Kidney capillary endothelial cell (primary cell): Measurements from ENCODE around the gene TAF3.

Experiments used
- DNase-seq: peaks from one replicate; pipeline ENCODE4 v3.0.0-alpha.2; 2018; ENCODE audit warnings: low spot score

TAF3 gene

DNA sequence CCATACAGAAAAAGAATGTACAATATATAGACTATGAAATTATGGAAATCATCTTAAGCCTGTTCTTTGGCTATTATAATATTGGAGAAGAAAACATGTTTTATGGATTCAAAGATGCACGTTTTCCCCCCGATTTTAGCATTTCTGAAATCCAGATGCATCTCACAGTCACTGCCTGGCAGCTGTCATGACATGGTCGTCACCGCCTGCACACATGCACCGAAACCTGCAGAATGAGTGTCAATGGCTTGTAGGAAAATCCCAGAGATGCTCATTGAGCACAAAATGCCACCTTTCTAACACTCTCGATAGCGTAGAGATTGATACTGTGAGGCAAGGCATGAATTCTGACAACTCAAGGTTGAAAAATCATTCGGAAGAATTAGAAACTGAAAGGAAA is 115.5 kb downstream of the TAF3 start:
- DNase-seq: no peak

DNA sequence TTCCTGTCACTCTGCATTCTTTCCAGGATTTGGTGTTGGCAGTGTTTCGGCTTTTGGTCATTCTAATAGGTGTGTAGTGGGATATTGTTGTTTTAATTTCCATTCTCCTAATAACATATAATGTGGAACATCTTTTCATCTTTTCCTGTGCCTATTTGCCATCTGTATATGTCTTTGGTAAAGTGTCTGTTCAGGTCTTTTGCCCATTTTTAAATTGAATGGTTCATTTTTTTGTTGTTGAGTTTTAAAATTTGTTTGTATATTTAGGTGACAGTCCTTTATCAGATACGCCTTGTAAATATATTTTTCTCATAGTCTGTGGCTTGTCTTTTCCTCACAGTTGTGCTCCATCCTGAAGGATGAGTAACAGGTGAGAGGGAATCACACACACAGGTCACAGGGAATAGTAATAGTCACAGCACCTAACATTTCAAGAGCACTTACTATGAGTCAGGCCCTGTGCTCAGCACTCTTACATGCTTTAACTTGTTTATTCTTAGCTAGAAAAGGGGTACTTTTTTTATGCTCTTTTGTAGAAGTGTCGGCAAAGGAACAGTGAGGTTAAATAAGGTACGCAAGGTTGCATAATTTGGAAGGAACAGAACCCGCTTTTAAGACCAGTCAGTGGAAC is 119.1 kb downstream of the TAF3 start:
- DNase-seq: no peak

DNA sequence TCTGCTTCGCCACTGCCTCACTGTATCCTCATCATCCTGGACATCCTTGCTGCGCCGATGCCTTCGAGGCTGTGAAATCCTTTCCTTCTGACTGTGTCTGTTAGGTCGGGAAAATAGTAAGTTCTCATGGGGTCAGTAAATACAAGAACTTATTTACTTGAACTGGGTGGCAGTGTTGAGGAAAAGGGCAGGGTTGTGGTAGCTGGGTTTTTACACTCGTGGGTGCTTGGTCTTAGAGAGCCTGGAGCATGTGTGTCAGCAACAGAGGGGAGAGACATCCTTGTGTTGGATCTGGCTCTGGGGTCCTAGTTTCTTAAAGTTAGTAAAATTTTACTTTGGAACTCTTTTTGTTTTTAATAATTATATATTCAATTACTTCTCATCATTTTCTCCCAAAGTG is 123.3 kb downstream of the TAF3 start:
- DNase-seq: no peak

DNA sequence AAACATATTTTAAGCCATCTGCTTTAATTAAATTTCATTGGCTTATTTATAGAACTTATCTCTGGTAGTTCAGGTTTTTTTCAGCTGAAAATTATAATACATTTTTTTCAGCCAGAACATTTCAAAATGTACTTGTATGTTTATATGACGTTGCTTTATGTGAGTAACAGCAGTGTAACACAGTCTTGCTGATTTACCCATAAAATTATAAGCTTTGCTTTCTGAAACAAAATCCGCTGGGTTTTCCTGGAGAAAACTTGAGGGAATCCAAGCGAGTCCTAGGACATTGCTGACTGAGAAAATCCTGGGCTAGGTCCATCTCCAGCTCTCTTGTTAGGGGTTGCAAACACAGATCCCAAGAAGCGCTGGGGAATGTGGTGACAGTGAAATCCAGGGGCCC is 124.0 kb downstream of the TAF3 start:
- no peak for DNase-seq

DNA sequence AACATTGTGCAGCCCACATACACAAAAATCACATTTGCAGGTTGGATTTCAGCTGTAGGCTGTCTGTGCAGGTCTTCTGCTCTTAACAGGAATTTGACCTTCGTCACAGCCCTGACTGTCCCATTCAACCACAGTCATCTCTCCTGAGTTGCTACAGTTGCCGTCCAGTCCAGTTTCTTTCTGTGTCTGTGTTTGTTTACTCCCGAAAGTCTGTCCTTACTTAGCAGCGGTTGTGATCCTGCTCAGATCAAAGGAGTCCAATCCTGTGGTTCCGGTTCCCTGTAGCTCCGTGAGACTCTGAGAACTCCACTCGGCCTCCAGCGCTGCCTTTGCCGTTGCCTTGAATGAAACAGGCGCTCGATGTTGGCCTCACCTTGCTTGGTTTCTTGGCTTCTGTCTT is 124.6 kb downstream of the TAF3 start:
- DNase-seq: no peak

DNA sequence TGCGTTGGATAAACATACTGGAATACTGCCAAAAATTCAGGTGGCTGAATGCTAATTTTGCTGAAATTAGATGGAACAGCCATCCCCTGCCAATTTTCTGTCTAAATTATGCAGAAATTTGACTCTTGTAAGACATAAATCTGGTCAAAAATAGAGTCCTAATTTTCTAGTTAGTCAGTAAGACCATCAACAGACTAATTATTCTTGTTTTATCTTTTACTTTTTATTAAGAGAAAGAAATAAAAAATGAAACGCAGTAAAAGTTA is 125.8 kb downstream of the TAF3 start:
- DNase-seq: no peak

DNA sequence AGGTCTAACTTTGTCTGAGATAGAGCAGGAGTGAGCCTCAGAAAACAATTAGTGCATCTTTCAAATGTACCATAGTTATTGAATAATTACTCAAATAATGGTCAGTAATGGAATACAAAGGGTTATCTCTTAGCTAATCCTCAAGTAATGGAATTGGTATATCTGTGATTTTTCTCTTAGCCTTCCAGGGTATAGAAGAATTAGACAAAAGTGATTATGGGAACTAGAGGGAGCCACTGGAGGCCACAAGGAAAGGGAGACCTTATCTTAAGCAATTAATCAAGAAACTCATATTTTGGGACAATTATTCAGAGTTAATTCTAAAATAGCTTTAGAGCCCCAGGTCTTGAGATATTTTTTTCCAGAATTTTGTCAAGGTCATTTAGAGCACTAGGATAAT is 126.2 kb downstream of the TAF3 start:
- no peak for DNase-seq

DNA sequence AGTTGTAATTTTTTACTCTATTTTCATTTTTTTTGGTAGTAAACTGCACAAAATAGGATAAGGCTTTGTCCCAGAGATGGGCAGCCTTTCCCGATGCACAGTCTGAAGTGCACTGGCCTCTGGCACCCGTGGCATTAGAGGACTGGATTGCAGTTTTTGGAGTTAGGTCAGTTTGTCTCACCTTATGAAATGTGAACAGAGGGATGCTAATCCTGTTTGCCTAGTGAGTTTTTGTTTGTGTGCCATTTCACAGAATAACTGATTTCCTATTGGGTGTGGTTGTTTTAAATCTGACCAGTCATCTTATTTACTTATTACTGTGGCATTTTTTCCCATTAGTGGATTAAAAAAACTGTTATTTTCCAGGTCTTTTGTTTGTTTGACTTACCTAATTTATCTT is 126.7 kb downstream of the TAF3 start:
- no peak for DNase-seq

DNA sequence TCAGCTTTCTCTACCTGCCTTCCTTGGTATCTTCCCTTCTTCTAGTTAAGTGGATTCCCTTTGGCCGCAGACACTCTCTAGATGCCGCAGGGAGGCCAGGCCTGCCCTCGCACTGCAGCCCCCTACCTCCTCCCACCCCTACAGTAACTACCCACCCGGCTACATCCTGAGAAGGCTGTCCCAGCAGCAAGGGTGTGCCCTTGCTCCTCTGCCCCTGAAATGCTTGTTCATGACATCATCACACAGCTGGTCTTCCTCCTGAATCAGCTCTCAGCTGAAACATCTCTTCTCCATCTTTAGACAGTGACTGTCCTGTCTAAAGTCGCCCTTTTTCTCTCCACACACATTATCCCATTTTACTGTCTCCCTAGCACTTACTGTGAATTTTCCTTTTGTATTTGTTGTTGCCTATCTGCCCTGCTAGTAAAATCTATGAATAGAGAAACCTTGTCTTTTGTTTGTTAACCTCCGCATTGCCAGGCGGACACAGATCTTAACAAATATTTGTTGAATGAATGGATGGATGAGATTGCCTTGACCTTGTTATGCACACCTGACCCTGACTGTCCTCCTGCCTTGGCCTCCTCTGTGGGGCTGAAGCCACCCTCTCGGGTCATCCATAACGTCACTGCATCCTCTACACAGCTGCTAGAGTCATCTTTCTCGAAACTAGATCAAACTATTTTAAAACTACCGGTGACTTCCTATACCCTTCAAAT is 127.3 kb downstream of the TAF3 start:
- DNase-seq: no peak

DNA sequence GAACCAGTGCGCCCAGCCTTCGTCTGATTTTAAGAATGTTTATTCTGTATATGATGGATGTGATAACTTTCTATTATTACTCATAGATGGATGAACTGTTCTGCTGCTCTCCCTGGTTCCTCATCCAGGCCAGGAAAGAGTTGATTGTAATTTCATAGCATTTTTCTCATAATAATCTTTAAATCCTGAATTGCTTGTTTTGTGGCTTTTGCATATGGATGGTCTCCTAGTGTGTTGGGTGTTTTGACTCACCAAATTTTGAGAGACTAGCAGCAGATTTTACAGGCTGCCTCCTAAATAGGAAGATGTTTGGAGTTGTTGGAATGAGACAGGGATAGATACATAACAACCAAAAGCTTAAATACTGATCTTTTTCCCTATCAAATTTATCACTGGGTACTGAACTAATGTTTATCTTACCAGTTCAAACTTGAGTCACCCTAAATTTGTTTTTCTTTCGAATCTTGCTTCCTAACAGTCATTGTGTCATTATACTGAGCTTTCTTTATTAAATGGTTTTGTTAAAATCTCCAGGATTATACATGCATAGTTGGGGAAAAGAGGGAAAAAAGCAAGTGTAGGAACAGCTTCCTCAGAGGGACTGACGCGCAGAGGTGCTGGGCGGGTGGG is 130.2 kb downstream of the TAF3 start:
- no peak for DNase-seq

DNA sequence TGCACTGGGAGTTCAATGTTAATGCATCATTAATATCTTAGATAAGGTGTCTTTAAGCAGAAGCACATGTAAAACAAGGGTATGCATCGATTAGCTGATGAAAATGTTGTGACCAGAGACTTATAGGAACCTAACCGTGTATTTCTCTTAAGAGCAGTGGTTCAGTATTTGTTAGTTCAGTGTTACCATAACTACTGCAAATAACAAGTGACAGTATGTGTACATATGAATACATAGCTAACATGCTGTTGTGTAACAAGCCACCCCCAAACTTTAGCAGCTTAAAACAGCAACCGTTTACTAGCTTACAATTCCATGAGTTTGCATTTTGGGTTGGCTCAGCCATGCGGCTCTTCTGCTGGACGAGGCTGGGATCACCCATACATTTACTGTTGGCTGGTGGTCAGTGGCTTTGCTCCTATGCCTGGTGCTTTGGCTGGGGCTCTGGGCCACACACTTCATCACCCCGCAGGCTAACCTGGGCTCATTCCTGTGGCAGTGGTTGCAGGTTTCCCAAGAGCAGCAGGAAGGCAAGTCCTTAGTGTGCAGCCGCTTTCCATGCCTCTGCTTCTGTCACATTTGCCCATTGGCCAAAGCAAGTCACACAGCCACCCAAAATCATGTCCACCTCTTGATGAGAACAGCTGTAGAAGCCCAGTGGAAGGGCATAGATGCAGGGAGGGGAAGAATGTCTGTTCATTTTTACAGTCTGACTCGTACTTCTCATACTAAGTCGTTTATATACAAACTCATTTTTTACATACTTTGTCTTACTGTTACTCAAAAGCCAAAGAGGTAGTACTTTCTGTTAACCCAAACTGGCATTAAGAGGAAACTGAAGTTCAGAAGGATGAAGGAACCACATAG is 132.9 kb downstream of the TAF3 start:
- DNase-seq: no peak

DNA sequence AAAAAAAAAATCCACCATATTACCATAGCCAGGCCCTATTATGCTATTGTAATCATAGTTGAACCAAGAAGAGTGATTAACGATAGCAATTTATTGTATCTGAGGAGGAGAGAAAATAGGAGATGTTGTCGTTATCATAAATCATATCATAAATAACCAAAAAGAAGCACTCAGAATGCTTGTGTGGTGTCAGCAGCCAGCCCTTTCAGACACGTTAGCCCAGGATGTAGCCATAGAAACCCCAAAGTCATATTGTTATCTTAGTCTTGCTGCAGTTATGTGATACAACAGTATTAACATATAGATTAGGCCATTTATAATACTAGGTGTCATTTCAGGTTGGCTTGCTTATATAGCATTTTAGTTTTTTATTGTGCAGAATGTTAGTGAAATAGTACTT is 134.0 kb downstream of the TAF3 start:
- DNase-seq: no peak

DNA sequence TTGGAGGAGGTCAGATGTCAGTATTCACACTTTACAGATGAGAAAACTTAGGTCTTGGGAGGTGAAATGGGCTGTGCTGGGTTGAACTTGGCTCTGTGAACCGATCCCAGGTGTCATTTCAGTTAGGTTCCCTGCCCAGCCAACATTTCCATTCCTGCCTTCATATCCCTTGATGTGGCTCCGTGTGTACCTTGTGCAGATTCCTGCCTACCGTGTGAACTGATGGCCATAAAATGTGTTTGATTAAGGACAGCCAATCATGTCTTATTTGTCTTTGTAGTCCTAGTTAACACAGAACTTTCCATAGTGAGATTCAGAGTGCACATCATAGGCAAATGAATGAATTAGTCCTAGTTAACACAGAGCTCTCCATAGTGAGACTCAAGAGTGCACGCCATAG is 135.1 kb downstream of the TAF3 start:
- DNase-seq: no peak

DNA sequence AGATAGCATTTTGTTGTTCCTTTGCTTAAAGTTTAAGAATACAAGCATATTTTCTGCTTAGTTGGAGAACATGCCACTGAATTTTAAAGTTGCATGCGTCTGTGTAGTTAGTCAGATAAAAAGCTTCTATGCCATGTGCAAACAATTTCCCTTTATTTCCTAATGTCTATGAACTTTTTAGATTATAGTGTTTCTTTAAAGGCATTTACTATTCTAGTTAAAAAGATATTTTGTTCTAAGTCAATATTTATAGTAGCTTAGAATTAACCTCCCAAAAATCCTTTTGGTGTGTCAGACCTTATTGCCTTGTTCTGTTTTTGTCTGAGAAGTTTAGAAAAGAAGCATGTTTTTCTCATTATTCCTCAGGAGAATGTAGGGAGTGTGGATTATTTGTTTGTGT is 137.1 kb downstream of the TAF3 start:
- no peak for DNase-seq

DNA sequence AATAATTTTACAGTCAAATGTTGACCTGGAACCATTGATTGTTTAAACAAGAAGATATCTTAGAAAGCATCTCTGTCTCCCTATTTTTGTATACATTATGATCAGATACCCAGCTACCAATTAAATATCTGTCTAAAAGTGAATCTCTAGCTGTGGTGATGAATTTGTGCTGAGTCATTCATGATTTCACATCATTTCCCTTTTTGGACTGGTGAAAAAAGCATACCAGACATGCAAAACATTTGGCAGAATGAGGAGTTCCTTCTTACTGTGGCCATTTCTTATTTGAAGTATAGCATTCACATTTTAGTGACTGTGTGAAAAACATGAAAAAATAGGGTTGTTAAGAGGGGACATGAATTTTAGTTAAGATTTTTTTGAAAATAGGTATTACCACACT is 138.2 kb downstream of the TAF3 start:
- peak; percentile 57 for DNase-seq

DNA sequence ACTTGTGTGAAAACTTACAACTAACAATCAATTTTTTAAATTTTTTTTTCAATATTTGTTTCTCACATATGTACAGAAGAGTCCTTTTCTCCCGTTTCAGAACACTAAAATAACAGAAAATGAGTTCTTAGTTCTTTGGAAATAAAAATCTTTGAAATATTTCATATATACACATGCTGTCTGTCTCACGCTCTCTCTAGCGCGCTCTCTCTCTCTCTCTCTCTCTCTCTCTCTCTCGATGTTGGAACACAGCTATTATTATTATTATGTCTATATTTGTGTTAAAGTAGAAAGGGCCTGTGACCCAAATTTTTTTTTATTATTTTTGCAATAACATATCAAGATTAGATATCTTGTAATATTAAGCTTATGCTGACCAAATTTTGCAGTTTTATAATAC is 139.3 kb downstream of the TAF3 start:
- no peak for DNase-seq

DNA sequence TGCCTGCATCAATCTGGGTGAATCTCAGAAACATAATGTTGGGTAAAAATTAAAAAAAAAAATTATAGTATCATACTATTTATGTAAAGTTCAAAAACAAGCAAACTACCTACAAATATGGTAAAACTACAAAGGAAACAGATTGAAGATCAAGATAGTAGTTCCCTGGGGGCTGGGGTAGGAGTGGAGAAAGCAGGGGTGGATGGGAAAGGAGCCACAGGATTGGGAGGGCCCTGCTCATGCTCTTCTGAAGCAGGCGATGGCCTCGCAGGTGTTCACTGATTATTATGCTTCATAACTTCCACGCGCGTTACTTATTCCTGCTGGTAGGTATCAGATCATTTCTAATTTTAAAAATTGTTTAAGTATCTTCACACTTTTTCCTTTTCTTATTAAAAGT is 140.1 kb downstream of the TAF3 start:
- DNase-seq: no peak

DNA sequence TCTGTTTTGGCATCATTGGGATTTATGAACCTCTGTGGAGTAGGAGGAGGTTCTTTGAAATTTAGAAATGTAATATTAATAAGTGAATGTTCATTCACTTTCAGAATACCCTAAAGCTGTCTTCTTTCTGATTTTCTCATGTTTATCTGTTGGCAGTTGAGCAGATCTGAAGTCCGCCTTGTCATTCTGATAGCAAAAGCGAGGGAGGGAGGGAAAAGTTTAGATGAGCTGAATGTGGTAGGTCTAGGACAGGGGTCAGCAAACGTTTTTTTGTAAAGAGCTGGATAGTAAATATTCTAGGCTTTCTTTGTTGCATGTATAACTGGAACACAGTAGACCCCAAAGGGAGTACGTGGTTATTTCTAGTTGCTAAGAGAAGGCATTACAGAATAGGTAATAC is 141.8 kb downstream of the TAF3 start:
- no peak for DNase-seq

DNA sequence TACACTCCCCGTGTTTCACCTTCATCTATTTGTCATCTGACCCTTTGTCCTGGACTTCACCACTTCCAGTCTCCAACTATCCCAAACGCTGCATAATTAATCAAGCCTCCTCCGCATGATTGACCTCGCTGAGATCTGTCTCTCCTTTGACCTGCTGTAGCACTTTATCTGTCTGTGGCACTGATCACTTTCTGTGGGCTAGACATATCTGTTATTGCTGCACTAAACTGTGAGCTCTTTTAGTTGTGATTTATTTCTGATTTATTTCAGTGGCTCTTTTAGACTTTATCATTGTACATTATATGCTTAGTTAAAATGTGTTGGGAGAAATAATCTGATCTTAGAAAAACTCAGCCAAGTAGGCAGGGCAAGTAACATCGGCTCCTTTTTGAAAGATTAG is 144.3 kb downstream of the TAF3 start:
- DNase-seq: no peak

DNA sequence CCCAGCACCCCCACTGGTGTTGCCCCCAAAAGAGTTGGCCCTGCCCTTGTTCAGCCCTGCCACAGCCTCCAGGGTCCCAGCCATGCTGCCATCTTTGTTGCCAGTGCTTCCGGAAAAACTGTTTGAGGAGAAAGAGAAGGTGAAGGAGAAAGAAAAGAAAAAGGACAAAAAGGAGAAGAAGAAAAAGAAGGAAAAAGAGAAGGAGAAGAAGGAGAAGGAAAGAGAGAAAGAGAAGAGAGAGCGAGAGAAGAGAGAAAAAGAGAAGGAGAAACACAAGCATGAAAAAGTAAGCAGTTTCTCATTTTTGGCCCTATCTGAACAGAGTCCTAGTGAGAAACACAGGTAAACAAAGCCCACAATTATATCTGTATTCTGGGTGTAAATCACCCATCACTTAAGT is 147.2 kb downstream of the TAF3 start:
- DNase-seq: no peak

DNA sequence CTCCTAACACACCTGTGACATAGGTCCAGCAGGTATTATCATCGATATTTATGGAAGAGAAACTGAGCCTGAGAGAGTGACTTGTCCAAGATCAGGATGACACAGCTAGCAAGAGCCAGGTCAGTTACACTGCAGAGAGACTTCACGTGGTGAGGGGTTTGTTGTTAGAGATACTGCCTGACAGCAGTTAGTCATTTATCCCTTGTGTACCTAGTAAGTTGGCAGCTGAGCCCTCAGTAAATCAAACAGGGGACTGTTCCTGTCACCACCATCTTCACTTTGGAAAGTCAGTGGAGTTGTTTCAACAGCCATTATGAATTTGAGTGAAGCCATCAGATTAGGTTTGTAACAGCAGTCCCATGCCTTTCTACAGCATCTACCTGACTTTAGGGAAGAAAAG is 148.7 kb downstream of the TAF3 start:
- no peak for DNase-seq

DNA sequence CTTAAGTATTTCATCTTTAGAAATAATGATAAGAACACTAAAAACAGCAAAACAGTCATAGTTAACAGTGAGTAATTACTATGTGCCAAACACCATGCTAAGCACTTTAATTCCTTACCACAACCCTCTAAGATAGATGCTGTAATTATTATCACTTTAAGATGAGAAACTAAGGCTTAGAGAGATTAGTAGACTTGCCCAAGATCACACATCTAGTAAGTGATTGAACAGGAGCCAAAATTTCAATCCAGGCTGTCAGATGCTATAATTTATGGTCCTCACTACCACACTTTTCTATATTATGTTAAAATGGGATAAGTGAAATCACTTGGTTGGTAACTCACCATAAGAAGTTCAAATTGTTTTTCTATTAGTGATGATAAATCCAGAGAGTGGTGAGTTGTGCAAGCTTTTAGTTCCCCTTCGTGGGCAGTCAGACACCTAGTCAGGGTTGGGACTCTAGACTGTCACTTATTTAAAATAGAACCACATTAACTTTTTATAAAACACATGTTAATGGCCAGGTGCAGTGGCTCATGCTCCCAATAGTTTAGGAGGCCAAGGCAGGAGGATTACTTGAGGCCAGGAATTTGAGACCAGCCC is 150.3 kb downstream of the TAF3 start:
- DNase-seq: no peak

DNA sequence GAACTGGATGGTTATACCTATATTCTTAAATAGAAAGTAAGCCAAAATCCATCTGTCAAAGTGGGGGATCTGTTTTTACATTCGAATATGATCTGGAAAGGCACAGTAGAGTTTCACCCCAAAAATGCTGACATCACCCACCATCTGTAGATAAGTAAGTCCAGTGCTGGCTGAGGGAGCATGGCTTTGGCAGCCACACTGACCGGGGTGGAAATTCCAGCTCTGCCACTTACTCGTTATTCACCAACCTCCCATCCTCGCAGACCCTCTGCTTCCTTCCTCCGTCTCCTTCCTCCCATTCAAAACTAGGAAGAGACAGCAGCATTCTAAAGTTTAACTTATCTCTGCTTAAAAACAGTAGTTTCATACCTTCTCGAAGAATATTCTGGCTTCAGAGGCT is 151.3 kb downstream of the TAF3 start:
- peak; percentile 33 for DNase-seq
